GM19455 (cell line): ENCODE measurements around the gene PNPLA2.

Experiments
- ATAC-seq: cut with Tn5 transposase; IDR thresholded peaks from one replicate; pipeline ENCODE4 v1.9.1; 2021; ENCODE audit not compliant: unreplicated experiment

Gene PNPLA2

DNA sequence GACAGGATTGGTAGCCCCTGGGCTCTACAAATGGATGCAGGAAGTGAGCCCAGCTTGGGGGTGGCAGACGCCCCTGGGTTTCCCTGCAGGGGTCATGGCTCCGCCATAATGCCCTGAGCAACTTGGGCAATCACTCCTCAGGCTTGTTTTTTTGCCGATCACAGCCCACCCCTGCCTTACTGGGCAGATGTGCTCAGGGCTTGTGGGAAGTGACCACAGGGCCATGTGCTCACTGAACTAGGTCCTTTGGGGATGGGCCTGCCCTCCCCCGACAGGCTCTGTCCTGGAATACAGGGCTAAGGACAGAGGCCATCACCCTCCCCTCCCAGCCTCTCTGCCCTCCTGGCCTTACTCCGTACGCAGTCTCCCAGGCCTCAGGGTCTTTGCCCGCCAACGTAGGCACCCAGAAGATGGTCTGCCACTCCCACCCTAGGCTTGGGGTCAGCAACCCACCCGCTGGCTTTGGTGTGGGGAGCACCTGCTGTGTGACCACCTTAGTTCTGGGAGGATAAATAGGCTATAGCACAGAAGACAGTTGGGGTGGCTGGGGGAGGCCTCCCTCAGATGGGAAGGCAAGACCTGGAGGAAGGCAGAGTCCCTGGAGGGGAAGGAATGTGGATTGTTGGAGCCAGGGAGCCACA, 5.1 kb upstream of the PNPLA2 start:
- no peak for ATAC-seq

DNA sequence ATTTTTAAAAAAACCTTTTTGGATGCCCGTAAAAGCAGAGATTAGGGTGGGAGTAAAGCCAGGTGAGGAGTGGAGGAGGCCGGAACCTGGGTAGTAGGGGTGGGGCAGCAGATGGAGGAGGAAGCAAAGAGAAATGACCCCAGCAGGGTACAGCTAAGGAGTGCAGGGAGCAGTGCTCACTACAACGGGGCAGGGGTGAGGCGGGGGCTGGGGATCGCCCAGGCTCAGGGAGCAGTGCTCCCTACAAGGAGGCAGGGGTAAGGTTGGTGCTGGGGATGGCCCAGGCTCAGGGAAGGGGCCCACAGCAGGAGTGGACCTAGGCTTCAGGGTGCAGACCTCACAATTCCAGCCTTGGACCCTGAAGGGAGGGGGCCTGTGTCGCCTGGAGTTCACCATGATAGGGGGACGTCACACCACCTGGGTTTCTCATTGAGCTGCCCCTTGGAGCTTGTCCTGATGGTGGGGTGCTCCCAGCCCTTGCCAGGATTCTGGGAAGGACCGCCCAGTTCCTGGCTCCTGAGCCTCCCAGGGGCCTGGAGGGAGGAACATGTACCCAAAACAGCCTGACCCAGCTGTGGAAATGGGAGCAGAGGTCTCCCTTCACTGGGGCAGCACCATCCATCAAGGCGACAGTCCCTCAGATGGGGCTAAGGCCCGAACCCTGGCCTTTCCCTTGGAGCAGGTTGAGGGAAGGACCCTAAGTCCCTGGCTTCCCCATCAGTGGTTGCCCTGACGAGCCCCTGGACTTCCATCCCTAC, 2.9 kb upstream of the PNPLA2 start:
- no peak for ATAC-seq

DNA sequence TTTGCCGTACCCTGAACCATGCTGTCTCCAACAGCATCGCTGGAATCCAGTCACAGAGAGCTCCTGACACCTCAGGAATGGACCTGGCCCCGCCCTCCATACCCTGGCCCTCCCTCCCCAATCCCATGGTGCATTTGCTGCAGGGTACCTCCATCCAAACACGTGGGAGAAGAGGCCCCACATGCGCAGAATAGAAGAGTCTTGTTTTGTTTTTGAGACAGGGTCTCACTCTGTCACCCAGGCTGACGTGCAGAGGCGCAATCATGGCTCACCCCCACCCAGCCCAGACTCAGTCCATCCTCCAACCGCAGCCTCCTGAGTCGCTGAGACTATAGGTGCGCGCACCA, 2.3 kb upstream of the PNPLA2 start:
- no peak for ATAC-seq

DNA sequence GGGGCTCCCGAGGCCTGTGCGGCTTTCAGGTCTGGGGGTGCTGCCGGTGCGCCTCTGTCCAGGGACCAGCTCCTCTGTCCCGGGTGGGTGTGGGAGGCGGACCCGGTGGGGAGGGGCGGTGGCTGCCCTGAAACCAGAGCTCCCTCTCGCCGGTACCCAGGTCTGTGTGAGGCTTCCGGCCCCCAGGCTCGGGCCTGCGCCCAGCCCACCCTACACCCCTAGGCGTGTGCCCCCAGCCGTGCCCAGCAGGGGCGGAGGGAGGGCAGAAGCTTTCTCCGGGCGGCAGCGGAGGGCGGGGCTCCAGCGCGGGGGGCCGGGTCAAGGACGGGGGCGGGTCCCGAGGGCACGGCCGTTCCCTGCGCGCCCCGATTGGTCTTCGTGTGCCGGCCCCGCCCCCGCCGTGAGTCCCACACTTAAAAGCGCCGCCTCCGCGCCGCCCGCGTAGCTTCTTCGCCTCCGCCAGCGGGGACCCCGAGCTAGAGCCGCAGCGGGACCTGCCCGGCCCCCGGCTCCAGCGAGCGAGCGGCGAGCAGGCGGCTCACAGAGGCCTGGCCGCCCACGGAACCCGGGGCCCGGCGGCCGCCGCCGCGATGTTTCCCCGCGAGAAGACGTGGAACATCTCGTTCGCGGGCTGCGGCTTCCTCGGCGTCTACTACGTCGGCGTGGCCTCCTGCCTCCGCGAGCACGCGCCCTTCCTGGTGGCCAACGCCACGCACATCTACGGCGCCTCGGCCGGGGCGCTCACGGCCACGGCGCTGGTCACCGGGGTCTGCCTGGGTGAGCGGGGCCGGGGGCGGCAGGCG, 616 bp downstream of the PNPLA2 start:
- ATAC-seq: peak; percentile 69

DNA sequence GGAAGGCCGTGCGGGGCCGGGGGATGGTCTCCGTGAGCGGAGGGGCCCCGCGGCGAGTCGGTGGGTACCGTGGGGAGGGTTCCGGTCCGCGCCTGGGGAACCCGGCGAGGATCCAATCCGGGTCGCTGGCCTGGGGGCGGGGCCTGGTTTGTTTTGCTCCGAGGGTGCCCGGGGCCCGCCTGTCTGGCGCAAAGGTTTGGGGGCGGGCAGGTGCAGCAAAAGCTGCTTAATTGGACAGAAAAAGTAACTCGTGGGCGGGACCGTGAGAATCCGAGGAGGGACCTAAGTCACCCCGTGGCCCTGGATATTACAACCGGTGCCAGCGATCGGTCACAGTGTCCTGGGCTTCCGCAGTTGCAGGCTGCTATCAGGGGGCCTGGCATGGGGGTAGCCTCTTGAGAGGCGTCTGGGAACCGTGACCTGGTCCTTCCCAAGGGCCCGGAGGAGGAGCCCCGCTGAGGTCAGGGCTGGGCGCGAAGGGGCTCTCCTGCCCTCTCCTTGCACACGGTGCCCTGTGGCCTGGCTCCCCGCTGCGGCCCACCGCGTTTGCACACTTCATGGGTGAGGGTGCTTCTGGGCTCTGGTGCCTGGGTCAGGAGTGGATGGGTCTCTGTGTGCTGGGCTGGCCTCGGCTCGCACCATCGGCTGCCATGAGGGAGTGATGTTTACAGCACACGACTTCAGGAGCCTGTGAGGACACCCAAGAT, 1.4 kb downstream of the PNPLA2 start:
- ATAC-seq: peak; percentile 71

DNA sequence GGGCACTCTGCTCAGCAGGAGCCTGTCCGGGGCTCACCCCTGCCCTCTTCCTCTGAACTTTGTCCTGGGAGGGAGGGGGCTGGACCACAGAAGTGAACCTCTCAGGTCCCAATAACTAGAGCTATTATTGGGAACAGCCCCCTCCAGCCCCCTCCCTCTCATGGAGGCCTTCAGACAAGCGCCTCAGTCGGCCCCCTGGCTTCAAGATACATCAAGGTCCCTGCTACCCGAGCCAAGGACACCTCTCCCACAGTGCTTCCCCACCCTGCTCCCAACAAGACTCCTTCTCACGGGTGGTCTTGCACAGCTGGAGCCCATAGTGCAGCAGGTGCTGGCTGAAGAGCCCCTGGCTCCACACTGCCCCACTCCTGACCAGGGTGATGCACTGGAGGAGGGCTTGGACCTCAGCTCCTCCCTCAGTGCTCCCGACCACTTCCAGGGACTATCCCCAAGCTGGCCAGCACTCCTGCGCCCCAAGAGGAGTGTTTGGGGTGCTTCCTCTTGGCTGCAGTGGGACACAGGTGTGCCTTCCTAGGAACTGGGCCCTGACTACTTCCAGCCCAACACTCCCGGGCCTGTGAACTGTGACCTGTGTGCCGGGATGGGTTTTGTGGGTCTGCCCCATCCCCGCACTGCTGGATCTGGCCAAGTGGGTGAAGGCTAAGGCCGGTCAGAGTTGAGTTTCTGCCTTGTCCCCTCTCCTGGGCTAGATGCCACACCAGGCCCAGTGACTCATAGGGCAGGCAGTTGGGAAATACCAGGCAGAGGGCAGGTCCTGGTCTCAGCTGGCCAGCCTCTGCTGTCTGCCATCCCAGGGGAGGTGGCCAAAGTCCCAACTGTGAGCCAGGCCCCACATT, 2.2 kb downstream of the PNPLA2 start:
- ATAC-seq: no peak

DNA sequence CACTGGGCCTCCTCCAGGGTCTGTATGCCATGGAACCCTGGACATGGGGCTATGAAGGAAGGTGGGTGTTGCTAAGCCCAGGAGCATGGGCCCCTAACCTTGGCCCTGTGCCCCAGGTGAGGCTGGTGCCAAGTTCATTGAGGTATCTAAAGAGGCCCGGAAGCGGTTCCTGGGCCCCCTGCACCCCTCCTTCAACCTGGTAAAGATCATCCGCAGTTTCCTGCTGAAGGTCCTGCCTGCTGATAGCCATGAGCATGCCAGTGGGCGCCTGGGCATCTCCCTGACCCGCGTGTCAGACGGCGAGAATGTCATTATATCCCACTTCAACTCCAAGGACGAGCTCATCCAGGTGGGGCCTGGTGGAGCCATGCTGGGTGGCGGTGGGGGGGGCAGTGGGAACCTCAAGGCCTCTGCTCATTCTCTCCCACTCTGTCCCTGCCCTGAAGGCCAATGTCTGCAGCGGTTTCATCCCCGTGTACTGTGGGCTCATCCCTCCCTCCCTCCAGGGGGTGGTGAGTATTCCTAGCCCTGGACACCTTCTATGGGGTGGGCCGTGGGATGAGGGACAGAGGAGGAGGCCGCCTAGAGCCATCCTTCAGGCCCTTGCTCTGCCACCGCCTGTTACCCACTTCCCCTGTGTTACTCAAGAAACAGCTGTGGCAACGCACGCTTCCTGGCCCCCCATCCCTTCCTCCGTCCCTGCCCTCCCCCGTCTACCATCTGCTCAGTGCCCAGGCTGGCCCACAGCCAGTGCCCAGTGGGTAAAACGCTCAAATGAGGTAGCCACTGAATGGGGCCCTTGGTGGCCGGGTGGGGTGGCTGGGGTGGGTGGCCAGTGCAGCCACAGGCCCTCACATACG, 3.0 kb downstream of the PNPLA2 start:
- ATAC-seq: no peak

DNA sequence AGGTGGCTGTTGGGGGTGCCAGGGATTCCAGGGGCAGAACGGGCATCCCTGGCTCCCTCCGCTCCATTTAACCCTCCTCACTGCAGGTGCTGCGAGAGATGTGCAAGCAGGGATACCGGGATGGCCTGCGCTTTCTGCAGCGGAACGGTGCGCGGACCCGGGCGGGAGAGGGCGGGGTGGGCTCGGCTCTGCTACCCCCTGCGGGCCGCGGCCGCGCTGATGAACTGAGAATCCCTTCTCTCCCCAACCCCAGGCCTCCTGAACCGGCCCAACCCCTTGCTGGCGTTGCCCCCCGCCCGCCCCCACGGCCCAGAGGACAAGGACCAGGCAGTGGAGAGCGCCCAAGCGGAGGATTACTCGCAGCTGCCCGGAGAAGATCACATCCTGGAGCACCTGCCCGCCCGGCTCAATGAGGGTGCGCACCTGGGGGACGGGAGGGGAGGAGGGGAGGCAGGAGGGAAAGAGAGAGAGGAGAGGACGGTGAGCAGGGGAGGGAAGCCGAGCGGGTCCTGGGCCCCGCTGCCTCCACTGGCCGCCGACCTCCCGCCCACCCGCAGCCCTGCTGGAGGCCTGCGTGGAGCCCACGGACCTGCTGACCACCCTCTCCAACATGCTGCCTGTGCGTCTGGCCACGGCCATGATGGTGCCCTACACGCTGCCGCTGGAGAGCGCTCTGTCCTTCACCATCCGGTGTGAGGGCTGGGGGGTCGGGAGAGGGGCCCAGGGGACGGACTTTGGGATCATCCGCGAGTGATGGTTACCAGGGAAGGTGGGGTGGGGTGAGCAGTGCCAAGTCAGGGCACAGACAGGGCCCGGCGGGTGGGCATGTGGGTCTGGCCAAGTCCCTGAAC, 5.0 kb downstream of the PNPLA2 start:
- no peak for ATAC-seq

DNA sequence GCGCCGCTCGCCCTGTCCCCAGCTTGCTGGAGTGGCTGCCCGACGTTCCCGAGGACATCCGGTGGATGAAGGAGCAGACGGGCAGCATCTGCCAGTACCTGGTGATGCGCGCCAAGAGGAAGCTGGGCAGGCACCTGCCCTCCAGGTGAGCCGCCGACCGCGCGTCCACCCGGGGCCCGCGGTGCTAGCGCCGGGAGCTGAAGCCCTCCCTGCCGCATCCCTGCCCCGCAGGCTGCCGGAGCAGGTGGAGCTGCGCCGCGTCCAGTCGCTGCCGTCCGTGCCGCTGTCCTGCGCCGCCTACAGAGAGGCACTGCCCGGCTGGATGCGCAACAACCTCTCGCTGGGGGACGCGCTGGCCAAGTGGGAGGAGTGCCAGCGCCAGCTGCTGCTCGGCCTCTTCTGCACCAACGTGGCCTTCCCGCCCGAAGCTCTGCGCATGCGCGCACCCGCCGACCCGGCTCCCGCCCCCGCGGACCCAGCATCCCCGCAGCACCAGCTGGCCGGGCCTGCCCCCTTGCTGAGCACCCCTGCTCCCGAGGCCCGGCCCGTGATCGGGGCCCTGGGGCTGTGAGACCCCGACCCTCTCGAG, 5.7 kb downstream of the PNPLA2 start:
- no peak for ATAC-seq

DNA sequence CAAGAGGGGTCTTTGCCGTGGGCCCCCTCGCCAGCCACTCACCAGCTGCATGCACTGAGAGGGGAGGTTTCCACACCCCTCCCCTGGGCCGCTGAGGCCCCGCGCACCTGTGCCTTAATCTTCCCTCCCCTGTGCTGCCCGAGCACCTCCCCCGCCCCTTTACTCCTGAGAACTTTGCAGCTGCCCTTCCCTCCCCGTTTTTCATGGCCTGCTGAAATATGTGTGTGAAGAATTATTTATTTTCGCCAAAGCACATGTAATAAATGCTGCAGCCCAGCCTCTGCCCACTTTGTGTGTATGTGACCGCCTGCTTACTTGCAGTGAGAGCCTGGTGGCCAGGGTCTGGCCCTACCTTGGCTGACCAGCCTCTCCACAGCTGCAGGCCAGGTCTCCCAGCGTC, 6.2 kb downstream of the PNPLA2 start:
- no peak for ATAC-seq

DNA sequence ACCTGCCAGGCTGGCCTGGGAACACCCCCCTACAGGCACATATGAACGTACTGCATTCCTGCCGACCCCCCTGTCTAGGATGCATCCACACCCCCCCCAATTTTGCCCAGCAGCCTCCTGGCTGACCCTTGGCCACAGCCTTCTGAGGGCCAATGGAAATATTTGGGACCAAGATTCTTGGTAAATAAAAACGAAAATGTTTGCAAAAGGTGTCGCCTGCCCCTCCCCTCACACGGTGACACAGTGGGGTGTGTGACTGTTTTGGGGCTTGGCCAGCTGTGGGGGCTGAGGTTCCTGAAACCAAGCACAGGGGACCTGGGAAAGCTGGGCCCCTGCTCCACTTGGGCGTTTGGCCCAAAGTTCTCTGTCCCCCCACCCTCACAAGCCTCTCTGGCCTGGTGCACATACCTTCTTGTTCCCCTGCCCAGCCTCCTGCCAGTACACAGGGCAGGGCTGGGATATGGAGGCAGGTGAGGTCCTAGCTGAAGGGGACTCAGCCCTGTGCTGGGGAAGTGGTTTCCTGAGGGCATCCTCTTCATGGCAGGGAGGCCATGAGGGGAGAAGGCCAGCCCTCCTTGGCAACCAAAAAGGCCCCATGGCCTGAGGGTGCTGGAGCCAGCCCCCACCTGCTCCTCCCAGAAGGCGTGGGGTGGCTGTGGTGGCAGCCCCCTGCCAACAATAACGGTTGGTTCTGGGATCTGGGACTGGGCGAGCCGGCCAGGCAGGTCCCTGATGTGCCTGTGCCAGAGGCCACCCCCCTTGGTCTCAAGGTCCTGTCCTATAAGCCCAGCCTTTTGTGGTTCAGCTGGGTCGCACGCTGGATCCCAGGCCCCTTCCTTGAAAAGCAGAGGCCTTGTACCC, 6.9 kb downstream of the PNPLA2 start:
- no peak for ATAC-seq

DNA sequence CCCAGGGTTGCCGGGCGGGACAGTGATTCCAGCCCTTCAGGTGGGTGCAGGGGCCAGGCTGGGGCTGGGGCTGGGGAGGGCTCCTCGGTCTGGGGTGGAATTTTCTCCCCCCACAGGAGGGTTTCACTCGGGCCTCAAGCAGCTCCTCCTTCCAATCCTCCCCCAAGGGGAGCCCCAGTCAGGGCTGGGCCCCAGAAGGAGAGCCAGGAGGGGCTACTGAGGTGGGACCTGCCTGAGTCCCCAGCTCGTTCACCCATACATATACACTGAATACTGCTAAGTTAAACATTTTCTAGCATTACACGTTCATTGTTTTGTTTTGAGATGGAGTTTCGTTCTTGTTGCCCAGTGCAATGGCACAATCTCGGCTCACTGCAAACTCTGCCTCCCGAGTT, 7.5 kb downstream of the PNPLA2 start:
- ATAC-seq: no peak

DNA sequence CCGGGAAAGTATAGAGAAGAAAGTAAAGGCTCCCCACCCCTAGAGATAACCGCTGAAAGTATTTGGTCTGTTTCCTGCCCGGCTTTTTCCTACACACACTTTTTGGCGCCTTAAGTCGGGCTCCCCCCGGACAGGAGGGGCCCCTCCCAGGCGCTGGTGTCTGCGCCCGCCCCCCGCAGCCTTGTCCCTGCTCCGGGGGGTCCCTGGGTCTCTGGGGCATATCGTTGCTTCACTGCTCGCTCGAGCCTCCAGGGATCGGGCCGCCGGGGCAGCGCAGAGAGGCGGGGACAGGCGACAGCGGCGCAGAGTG, 8.1 kb downstream of the PNPLA2 start:
- peak; percentile 13 for ATAC-seq

DNA sequence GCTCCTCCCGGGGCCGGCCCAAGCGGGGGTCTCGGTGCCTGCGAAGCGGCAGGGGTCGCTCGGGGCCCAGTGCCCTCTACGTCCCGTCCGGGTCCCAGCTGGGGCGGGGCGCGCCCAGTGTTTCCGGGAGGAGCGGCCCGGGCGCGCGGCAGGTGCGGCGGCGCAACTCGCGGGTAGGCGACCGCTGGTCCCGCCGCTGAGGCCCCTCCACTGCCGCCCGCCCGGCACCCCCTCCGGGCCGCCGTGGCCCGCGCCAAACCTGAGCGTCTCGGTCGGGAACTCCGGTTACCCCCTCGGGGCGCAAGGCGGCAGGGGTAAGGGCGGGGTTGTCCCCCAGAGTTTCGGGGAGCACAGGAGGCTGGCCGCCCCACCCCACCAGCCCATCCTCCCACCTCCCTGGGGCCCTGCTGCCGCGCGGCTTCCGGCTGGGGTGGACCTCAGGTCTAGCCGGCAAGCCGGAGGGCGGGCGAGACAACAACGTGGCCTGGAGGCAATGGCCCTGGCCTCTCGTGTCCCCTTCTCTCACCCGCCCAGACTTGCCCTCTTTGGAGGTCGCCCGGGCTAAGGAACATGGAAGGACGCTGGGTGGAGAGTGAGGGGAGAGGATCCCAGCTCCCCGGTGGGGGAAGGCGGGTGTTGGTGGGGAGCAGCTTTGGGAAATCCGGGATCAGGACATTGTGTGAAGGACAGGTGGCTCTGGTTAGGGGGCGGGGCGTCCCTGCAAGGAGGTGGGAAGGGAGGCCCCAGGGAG, 8.6 kb downstream of the PNPLA2 start:
- ATAC-seq: peak; percentile 36

DNA sequence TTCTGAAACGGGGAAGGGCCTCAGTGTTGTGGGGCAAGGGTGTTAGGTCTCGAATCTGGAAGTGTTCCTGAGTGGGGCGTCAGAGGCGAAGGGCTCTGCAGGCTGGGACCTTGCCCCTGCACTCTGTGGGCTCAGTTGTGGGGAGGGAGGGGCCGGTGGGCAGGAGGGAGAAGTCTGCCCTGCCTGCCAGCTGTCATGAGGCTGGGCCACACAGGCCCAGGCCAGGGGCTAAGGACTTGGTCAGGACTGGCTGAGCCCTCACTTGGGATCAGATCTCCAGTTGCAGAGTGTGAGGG, 9.1 kb downstream of the PNPLA2 start, which contains the start of gene CRACR2B:
TSS of gene CRACR2B (plus strand) at position 23 of the 296 bp plus-strand sequence. CDS start 689 bp downstream, outside the sequence.
- no peak for ATAC-seq

DNA sequence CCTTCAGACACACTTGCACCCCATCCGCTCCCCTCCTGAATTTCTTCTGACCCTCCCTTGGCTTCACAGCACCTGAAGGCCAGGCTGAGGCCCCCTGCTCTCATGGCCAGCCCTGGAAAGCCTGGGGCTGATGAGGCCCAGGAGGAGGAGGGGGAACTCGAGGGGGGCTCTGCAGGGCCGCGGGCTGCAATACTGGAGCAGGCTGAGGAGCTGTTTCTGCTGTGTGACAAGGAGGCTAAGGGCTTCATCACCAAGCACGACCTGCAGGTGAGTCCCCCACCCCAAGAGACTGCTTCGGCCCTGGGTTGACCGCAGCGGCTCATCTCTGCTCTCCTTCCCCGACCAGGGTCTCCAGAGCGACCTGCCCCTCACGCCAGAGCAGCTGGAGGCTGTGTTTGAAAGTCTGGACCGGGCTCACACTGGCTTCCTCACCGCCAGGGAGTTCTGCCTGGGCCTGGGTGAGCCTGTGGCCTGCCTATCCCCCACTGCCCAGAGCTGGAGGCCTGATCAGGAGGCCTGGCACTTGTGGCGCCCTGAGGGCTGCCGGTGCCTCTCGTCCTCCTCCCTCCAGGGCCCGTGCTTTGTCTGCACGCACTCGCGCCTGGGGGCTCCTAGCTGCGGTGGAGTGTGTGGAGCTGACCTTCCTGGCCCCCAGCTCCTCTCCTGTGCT, 9.9 kb downstream of the PNPLA2 start:
- no peak for ATAC-seq
